ENCODE results near the gene LGALS8.
A peak's percentile ranks its signal among the peaks of the same experiment; 100 is the strongest.

The LGALS8 gene

DNA sequence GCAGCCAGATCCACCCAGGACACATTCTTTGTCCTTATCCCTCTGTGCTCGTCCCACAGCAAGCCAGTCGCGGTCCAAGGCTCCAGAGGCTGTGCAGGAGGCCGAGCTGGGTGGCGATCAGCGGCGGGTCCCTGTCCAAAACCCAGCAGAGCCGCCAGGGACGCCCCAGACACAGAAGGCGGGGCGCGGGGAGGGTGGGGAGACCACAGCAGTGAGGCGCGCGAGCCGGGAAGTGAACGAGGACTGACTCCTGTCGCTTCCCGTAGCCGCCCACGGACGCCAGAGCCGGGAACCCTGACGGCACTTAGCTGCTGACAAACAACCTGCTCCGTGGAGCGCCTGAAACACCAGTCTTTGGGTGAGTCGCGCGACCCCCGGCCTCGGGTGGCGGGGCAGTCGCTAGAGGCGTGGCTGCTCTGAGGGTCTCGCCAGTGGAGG, at the start of gene LGALS8:
Gene LGALS8 (plus strand): TSS at position 279 of the 438 bp plus-strand sequence. CDS start 2,089 bp downstream, outside the sequence.
- DNase-seq (ENCODE audit: low spot score) (peak; percentile 80), ATAC-seq (ENCODE audit: low read depth) (peak; percentile 76)
- H3K4me3 ChIP-seq (ENCODE audit: severe bottlenecking) = peak within 1 kb of the TSS; percentile 60
- peaks cover 19% of the 10 kb centered on the region for H3K36me3 ChIP-seq (ENCODE audit: low read depth)
- TF ChIP-seq, protein P1, sequence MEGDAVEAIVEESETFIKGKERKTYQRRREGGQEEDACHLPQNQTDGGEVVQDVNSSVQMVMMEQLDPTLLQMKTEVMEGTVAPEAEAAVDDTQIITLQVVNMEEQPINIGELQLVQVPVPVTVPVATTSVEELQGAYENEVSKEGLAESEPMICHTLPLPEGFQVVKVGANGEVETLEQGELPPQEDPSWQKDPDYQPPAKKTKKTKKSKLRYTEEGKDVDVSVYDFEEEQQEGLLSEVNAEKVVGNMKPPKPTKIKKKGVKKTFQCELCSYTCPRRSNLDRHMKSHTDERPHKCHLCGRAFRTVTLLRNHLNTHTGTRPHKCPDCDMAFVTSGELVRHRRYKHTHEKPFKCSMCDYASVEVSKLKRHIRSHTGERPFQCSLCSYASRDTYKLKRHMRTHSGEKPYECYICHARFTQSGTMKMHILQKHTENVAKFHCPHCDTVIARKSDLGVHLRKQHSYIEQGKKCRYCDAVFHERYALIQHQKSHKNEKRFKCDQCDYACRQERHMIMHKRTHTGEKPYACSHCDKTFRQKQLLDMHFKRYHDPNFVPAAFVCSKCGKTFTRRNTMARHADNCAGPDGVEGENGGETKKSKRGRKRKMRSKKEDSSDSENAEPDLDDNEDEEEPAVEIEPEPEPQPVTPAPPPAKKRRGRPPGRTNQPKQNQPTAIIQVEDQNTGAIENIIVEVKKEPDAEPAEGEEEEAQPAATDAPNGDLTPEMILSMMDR (IDR thresholded peaks at IDR 0.05; ENCODE audit: poor library complexity, severe bottlenecking) = no peak
- no peaks in the 10 kb centered on the region for H3K4me1 ChIP-seq (ENCODE audit: insufficient read depth, poor library complexity, severe bottlenecking)
- no peaks in the 10 kb centered on the region for H3K9me3 ChIP-seq (ENCODE audit: severe bottlenecking)
- H3K27me3 ChIP-seq (ENCODE audit: insufficient read depth, poor library complexity, severe bottlenecking) = no peaks in the 10 kb centered on the region
- peak within 1 kb of the TSS; percentile 49 for H3K27ac ChIP-seq (ENCODE audit: poor library complexity, severe bottlenecking)

GRCh38 chr1:236476019-236476418, 47.8 kb upstream of the LGALS8 start:
- Histone ChIP-seq H3K36me3 (ENCODE audit: low read depth) (no peaks in the 10 kb centered on the region), H3K27ac (ENCODE audit: poor library complexity, severe bottlenecking) (no peak overlapping the region), H3K27me3 (ENCODE audit: insufficient read depth, poor library complexity, severe bottlenecking) (no peaks in the 10 kb centered on the region), H3K9me3 (ENCODE audit: severe bottlenecking) (no peaks in the 10 kb centered on the region), H3K4me1 (ENCODE audit: insufficient read depth, poor library complexity, severe bottlenecking) (no peaks in the 10 kb centered on the region), H3K4me3 (ENCODE audit: severe bottlenecking) (no peak overlapping the region)
- ATAC-seq (ENCODE audit: low read depth) (no peak), DNase-seq (ENCODE audit: low spot score) (no peak)
- TF ChIP-seq, protein P1 (IDR thresholded peaks at IDR 0.05; ENCODE audit: poor library complexity, severe bottlenecking) = no peak

DNA sequence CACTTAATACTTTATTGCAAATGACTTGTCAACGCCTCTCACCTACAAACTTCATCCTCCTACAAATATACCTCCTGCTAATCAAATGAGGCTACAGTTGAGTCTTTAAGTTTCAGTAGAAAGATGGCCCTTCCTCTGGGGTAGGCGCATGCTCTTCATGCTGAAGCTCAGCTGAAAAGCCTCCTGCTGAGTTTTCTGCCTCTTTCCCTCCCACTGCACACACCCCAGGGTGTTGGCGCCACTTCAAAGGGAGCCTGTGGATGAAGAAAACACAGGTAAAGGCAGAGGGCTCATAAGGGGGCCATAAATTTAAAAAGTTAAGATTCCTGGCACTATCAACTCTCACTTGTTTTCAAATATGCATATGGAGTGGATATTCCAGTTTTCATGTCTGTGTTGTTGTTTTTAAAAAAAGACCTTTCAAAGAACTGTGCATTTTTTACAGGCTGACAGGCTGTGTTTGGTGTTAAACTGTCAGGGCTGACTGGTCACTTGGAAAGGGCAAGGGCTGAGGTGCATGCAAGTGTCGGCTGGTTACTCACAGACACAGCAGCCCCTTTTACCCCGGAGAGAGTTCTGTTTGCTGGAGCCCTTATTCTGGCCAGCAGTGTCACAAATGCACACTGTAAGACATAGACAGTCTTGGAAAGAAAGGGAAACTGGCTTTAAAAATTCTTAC, 42.9 kb upstream of the LGALS8 start:
- Histone ChIP-seq H3K36me3 (ENCODE audit: low read depth) (no peaks in the 10 kb centered on the region), H3K27me3 (ENCODE audit: insufficient read depth, poor library complexity, severe bottlenecking) (no peaks in the 10 kb centered on the region), H3K27ac (ENCODE audit: poor library complexity, severe bottlenecking) (no peak overlapping the region), H3K4me3 (ENCODE audit: severe bottlenecking) (no peak overlapping the region), H3K9me3 (ENCODE audit: severe bottlenecking) (no peaks in the 10 kb centered on the region), H3K4me1 (ENCODE audit: insufficient read depth, poor library complexity, severe bottlenecking) (no peaks in the 10 kb centered on the region)
- ATAC-seq (ENCODE audit: low read depth) (no peak), DNase-seq (ENCODE audit: low spot score) (no peak)
- TF ChIP-seq, protein P1 (IDR thresholded peaks at IDR 0.05; ENCODE audit: poor library complexity, severe bottlenecking) = no peak

GRCh38 chr1:236484310-236484971, 39.3 kb upstream of the LGALS8 start:
- H3K27me3 ChIP-seq (ENCODE audit: insufficient read depth, poor library complexity, severe bottlenecking) = no peaks in the 10 kb centered on the region
- no peak overlapping the region for H3K4me3 ChIP-seq (ENCODE audit: severe bottlenecking)
- no peaks in the 10 kb centered on the region for H3K9me3 ChIP-seq (ENCODE audit: severe bottlenecking)
- H3K4me1 ChIP-seq (ENCODE audit: insufficient read depth, poor library complexity, severe bottlenecking) = no peaks in the 10 kb centered on the region
- no peaks in the 10 kb centered on the region for H3K36me3 ChIP-seq (ENCODE audit: low read depth)
- no peak for DNase-seq (ENCODE audit: low spot score)
- TF ChIP-seq, protein P1 (IDR thresholded peaks at IDR 0.05; ENCODE audit: poor library complexity, severe bottlenecking) = no peak
- H3K27ac ChIP-seq (ENCODE audit: poor library complexity, severe bottlenecking) = no peak overlapping the region
- ATAC-seq (ENCODE audit: low read depth) = no peak

All from RWPE2 (cell line).